GM18867 (cell line): ENCODE results near the gene RERE.

Experiments
- ATAC-seq: cut with Tn5 transposase; IDR thresholded peaks from one replicate; pipeline ENCODE4 v1.9.1; 2021; ENCODE audit warnings: mild to moderate bottlenecking, moderate library complexity; ENCODE audit not compliant: unreplicated experiment

RERE gene

GRCh38 chr1:8587784-8588183 lies 229.7 kb downstream of the RERE start:
- no peak for ATAC-seq

GRCh38 chr1:8586438-8586837 lies 231.0 kb downstream of the RERE start:
- no peak for ATAC-seq

GRCh38 chr1:8584316-8584715 lies 233.1 kb downstream of the RERE start:
- ATAC-seq = no peak

DNA sequence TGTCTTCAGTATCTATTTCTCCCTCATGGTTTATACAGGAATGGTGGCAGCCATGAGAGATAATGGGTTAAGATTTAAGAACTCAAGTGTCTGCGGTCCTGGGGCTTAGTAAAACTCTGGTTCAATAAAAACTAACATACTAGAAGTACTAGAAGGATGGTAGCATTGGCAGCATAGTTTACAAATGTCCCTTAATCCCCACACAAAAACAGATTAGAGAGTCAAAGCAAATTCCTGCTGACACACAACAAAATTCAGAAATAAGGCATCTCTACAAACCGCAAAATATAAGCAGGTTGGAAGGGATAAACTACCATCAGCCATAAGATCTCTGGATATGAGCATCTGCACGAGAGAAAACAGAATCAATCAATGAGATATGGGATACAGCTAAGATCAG lies 234.4 kb downstream of the RERE start:
- ATAC-seq = no peak

GRCh38 chr1:8580566-8580965 lies 236.9 kb downstream of the RERE start:
- no peak for ATAC-seq

DNA sequence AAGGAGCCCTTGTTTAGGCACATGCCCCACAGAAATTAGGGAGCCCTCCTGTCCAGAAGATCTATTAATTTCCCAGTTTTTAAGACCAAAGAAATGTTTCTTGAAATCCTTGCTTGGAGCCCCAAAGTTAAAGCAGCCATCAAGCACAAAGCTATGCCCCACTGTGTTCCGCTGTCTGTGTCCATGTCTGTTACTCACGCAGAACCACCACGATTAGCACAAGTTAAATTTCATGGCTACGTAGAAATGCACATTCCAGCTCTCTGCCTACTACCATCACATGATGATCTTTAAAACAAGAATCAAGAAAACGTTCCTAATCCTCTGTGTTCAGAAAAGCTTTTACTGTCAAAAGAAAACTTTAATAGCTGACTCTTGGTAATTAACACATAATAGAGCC lies 238.5 kb downstream of the RERE start:
- ATAC-seq = no peak

DNA sequence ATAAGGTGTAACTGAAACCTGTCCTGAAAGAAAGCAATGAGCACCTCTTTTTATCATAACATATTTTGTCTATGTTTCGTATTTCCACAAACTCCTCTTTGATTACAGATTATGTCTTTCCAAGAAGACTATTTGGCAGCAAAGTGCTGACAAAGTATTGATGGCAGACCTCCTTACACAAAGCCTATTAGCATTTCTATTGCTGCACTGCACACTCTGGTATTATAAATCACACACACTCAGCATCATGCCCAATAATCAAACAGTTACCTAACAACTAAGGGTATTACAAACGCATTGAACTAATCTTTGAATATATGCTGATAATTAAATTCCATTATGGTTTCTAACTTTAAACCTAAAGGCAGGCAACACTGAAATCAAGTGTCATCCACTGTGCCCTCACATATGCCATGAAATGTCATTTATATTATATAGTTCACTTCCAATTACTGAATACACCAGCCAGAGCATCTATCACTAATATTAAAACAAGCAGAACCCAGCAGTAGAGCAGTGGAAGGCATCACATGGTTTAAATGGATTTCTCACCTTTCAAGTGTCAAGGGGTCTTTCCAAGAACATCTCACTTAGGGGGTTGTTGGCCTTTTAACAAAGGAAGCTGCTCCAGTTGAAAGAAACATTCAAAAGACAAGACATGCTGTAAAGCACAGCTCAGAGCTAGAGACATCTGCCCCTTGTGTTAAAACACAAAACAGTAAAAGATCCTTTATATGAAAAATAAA lies 239.1 kb downstream of the RERE start:
- no peak for ATAC-seq

GRCh38 chr1:8574985-8575384 lies 242.5 kb downstream of the RERE start:
- no peak for ATAC-seq

- ATAC-seq = no peak
Observed at GRCh38 chr1:8572106-8572505, 245.3 kb downstream of the RERE start.

DNA sequence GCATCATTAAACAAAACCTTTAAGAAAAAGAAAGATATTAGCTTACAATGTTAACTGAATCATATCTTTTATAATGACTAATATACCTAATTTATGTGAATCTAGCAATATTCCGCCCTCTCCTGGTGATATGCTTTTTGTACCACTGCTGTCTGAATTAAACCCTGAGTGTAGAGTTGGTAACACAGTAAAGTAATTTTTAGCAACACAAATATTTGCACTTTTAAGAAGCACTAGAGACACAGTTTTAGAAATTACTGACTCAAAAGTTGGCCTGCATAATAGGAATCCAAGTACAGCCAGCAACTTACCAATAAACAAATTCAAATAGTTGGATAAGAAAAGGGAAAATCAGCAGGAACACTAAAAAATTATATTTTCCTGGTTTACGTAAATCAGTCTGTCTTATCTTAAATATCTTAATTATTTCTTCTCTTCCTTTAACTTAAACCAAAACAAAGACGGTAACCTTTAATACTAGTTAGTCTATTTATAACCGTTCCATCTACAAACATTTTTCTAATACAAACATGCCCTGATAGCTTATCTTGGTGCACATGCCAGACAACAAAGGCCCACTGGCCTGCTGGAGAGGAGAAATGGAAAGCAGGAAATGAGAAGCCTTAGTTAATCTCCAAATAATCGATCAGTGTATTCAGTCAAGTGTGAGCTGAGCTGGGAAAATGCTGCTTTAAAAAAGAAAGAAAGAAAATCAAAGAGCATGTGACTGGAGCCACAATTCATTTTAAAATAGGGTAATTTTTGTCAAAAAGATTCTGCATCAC lies 246.0 kb downstream of the RERE start:
- no peak for ATAC-seq

GRCh38 chr1:8570465-8570864 lies 247.0 kb downstream of the RERE start:
- no peak for ATAC-seq

GRCh38 chr1:8569242-8569641 lies 248.2 kb downstream of the RERE start:
- ATAC-seq = no peak

- no peak for ATAC-seq
Observed at GRCh38 chr1:8568837-8569236, 248.6 kb downstream of the RERE start.

- ATAC-seq = no peak
Observed at GRCh38 chr1:8567146-8567545, 250.3 kb downstream of the RERE start.

- no peak for ATAC-seq
Observed at GRCh38 chr1:8565802-8566201, 251.6 kb downstream of the RERE start.

GRCh38 chr1:8563944-8564537 lies 253.4 kb downstream of the RERE start:
- ATAC-seq = no peak

- no peak for ATAC-seq
Observed at GRCh38 chr1:8562881-8563865, 254.3 kb downstream of the RERE start.

DNA sequence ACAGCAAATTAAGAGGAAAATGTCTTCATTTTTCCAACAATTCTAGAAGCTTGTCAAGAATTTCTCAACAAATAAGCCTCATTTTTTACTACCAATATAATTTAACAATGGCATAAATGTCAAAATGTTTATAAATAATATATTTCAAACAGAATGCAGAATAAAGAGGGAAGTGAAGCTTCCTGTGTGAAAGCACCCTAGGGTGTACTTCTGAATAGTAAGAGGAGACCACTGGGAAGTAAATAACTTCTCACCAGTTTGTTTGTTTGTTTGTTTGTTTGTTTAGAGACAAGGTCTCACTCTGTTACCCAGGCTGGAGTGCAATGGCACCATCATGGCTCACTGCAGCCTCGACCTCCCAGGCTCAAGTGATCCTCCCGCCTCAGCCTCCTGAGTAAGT lies 255.2 kb downstream of the RERE start:
- no peak for ATAC-seq

- ATAC-seq = peak; percentile 43
Observed at GRCh38 chr1:8560611-8561544, 256.6 kb downstream of the RERE start.

DNA sequence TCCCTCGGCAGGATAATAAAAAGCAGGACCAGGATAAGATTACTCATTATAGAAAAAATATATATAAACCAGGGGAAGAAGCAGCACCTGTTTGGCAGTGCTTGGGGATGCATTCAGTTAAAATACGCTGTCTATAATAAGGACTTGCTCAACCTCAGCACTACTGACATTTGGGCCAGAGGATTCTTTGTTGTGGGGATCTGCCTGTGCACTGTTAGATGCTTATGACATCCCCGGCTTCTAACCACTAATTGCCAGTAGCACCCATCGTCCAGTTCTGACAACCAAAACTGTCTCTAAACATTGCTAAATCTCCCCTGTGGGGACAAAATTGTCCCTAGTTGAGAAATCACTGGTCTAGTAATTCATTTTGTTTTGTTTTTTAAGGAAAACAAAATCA lies 257.4 kb downstream of the RERE start:
- no peak for ATAC-seq
